HL-60 (cell line): ENCODE data around the gene WDCP.

Source experiments
- CTCF ChIP-seq: IDR thresholded peaks from one replicate; pipeline ENCODE4 v1.5.1; 2011; ENCODE audit warnings: low read length, control low read depth, inconsistent platforms; ENCODE audit not compliant: insufficient read depth
- GABPA ChIP-seq: IDR thresholded peaks from 2 replicates; pipeline ENCODE4 v1.6.1; 2012; ENCODE audit warnings: low read depth
- POLR2AphosphoS5 ChIP-seq: IDR thresholded peaks from 2 replicates; pipeline ENCODE4 v1.6.1; 2012; ENCODE audit warnings: low read depth
- REST ChIP-seq: IDR thresholded peaks from 2 replicates; pipeline ENCODE4 v1.6.1; 2012; ENCODE audit warnings: low read depth; ENCODE audit not compliant: insufficient replicate concordance
- SPI1 ChIP-seq: IDR thresholded peaks from 2 replicates; pipeline ENCODE4 v1.6.1; 2012; ENCODE audit warnings: low read depth, mild to moderate bottlenecking, borderline replicate concordance

- TF ChIP-seq CTCF (no peak), POLR2AphosphoS5 (no peak), GABPA (no peak), SPI1 (no peak), REST (no peak)
These were observed 8.6 kb upstream of the WDCP start for GRCh38 chr2:24055750-24056149.
